Measurements from ENCODE around the gene FAM78A.
"Not testable (repeated sequence)": the region's sequence is repeated elsewhere in the genome, so short reads cannot be mapped to it uniquely, and the experiment has no call there.

Gene FAM78A

GRCh38 chr9:131270171-131271015 is 5.9 kb downstream of the FAM78A start:
- no peak for DNase-seq (ENCODE audit: low read depth in 4 of 4, low spot score in 1 of 4)

GRCh38 chr9:131266266-131267229 is 9.8 kb downstream of the FAM78A start:
- DNase-seq (ENCODE audit: low read depth in 4 of 4, low spot score in 1 of 4): no peak

GRCh38 chr9:131264231-131264630 is 12.1 kb downstream of the FAM78A start:
- no peak for DNase-seq (ENCODE audit: low read depth in 4 of 4, low spot score in 1 of 4)

DNA sequence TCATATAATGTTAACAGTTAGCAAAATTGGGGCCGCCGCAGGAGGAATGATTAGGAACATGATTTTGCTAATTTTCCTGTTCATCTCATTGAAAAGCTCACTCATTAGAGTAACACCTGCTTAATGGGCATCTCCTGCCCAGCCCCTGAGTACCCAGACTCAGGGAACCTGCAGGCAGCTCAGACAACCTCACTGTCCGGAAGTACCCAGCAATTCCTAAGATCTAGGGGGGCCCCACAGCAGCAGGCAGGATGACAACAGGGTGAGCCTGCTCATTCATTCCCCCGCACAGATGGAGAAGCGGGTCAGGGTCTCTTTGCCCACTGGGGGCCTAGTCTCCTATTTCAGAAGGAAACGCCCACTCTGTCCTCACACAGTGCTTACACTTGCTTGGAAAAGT is 12.6 kb downstream of the FAM78A start:
- DNase-seq (ENCODE audit: low read depth in 4 of 4, low spot score in 1 of 4): no peak

GRCh38 chr9:131263033-131263343 is 13.3 kb downstream of the FAM78A start:
- DNase-seq (ENCODE audit: low read depth in 4 of 4, low spot score in 1 of 4): not testable (repeated sequence)

DNA sequence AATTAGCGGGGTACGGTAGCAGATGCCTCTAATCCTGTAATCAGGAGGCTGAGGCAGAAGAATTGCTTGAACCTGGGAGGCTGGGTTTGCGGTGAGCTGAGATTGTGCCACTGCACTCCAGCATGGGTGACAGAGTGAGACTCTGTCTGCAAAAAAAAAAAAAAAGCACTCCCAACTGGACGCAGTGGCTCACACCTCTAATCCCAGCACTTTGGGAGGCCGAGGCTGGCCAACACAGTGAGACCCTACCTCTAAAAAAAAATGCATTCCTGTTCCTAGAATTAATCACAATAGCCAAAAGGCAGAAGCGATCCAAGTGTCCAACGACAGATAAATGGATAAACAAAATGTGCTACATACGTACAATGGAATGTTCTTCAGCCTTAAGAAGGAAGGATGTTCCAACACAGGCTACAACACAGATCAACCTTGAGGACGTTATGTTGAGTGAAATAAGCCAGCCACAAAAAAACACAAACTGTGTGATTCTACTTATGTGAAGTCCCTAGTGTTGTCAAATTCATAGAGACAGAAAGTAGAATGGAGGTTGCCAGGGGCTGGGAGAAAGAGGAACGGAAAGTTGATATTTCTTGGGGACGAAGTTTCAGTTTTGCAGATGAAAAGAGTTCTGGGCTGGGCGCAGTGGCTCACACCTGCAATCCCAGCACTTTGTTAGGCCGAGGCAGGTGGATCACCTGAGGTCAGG is 13.8 kb downstream of the FAM78A start:
- DNase-seq (ENCODE audit: low read depth in 4 of 4, low spot score in 1 of 4): no peak

GRCh38 chr9:131260751-131261452 is 15.4 kb downstream of the FAM78A start:
- DNase-seq (ENCODE audit: low read depth in 4 of 4, low spot score in 1 of 4): no peak

DNA sequence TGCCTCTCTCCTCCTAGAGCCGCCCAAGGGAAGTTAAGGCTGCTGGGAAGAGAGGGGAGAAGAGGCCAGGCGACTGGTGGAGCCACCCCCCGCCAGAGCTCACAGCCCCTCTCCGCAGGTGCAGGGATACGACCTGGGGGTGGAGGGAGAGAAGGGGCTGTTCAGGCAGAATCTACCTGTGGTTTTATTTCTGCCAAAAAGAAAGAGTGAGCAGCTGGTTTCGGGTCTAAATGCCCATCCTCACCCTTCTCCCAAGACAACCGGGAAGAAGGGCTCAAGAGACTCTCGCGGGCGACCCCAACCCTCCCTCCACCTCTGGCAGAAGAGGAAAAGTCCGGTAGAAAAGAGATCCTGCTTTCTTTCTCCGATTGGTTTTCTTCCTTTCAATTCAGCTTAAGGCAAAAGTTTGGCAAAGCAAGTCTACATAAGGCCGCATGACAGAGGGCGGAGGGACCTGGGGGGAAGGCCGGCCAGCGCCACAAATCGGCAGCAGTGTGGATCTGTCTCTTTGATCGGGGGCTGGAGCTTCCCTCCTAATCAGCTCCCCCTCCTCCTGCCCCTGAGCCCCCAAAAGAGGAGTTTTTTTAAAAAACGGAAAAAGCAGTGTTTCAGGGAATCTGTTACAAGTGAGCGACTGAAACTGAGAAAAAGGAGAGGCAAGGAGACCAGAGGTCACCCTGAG is 16.3 kb downstream of the FAM78A start:
- DNase-seq (ENCODE audit: low read depth in 4 of 4, low spot score in 1 of 4): no peak

DNA sequence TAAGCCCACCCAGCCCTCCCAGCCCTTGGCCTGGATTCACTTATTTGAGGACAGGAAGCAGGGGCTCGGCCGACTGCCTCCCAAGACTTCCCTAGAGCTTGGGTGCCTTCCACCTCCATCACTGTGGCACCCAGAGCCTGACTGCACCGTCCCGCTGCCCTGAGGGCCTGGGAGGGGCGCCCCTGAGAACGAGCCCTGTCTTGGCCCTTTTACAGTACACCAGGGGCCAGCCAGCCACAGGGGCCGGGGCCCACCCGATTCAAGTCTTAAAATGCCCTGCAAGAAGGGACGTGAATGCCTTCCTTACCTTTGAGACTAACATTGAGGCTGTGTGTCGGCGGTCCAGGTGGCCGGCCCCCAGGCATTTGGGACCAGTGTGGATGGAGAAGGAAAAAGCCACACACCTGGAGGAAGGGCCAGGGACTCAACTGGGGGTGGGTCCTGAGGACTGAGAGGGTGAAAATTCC is 16.8 kb downstream of the FAM78A start:
- DNase-seq (ENCODE audit: low read depth in 4 of 4, low spot score in 1 of 4): no peak

DNA sequence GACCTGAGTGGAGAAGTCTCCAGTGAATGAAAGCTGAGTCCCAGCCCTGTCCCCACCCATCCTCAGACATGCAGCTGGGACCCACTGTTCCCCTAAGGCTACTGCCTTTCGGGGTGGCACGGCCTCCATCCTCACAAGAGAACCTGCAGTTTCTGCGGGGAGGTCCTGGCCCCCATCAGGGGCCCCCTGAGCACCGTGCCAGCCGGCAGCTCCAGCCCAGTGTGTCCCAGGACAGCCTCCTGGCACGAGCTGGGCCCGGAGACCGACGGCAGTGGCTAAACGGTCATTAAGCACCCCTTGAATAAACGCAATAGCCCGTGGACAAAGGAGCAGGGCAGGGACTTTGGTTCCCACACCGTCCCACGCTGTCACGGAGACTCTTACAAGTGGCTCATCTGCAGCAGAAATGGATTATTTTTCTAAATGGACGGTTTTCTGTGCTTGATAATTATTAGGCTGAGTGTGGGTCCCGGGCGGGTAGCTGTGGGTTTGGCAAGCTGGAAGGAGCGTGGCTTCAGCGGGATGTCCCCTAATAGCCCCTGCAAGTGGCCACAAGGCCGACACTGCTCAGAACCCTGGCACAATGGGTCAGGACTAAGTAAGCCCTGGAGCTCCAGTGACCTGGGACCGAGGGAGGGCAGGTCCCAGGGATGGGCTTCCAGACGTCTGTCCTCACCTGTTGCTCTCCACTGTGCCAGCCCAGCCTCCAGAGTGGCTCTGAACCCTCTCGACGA is 17.4 kb downstream of the FAM78A start:
- no peak for DNase-seq (ENCODE audit: low read depth in 4 of 4, low spot score in 1 of 4)

- no peak for DNase-seq (ENCODE audit: low read depth in 4 of 4, low spot score in 1 of 4)
These were observed 18.1 kb downstream of the FAM78A start for GRCh38 chr9:131258186-131258585.

- no peak for DNase-seq (ENCODE audit: low read depth in 4 of 4, low spot score in 1 of 4)
These were observed 18.9 kb downstream of the FAM78A start for GRCh38 chr9:131257266-131258025.

- no peak for DNase-seq (ENCODE audit: low read depth in 4 of 4, low spot score in 1 of 4)
These were observed 20.6 kb downstream of the FAM78A start for GRCh38 chr9:131255676-131256197.

DNA sequence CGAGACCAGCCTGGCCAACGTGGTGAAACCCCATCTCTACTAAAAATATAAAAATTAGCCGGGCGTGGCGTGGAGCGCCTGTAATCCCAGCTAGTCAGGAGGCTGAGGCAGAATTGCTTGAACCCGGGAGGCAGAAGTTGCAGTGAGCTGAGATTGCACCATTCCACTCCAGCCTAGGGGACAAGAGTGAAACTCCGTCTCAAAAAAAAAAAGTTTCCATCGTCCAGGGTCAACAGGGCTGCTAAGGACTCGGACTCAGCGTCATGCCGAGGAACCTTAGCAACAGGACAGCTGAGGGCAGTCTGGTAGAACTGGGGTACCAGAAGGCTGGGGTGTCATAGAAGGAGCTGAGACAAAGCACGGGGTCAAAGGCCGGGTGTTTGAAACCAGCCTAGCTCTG is 21.7 kb downstream of the FAM78A start:
- DNase-seq (ENCODE audit: low read depth in 4 of 4, low spot score in 1 of 4): no peak

- no peak for DNase-seq (ENCODE audit: low read depth in 4 of 4, low spot score in 1 of 4)
These were observed 22.3 kb downstream of the FAM78A start for GRCh38 chr9:131253891-131254491.

DNA sequence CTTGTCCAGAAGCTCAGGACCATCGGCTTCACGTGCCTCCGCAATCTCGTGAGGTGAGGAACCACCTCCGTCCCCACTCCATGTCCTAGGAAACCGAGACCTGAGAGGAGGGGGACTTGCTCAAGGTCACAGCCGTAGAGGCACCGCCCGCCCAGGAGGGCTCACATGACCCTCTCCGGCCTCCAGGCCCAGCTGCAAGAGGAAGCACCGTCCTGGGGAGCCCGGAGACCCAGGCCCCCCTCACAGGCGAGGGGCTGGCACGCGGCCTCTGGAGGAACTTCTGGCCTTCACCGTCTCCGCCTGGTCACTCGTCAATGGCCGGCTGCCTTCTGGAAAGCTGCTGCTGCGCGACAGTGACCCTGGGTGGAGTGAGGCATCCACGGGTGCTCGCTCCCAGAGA is 24.2 kb downstream of the FAM78A start:
- DNase-seq (ENCODE audit: low read depth in 4 of 4, low spot score in 1 of 4): no peak

- DNase-seq (ENCODE audit: low read depth in 4 of 4, low spot score in 1 of 4): no peak
These were observed 29.7 kb downstream of the FAM78A start for GRCh38 chr9:131246618-131247017.

- not testable (repeated sequence) for DNase-seq (ENCODE audit: low read depth in 4 of 4, low spot score in 1 of 4)
These were observed 32.0 kb downstream of the FAM78A start for GRCh38 chr9:131244331-131244730.
